T-helper 2 cell treated with Interferon-gamma antibody and Interleukin-4, amounts not matched to agents 100 ng/mL and 5 ng/mL, for 36 hours (primary cell): ENCODE measurements around the gene RAB28. TPM values are rescaled to one million over a fixed set of nuclear protein-coding genes. Genes with fewer than 3 reads are reported as not detected.

Experiments used
- intact Hi-C: fragments of 100-400 bp; cut with micrococcal nuclease; formaldehyde crosslinking; loops from one replicate; pipeline ENCODE4 v1.15.1; 2023
- total RNA-seq: library from RNA; stranded (reverse); gene quantifications from 2 replicates; pipeline ENCODE4 v1.2.3, GENCODE V29; 2022

RAB28 gene
- total RNA-seq, 1 donor from 2014 or later, result 16.7 TPM

DNA sequence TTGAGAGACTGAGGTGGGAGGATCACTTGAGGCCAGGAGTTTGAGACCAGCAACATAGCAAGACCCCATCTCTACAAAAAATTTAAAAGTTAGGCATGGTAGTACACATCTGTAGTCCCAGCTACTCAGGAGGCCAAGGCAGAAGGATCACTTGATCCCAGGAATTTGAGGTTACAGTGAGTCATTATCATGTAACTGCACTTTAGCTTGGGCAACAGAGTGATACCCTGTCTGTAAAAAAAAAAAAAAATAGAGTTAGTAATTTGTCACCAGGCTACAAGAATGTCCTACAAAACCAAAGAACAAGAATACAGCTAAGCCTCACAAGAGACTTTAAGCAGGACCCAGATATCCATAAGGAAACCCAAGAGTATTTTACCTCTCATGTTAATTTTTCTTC, 27.0 kb upstream of the RAB28 start:
- intact Hi-C loops, result no loop called here

DNA sequence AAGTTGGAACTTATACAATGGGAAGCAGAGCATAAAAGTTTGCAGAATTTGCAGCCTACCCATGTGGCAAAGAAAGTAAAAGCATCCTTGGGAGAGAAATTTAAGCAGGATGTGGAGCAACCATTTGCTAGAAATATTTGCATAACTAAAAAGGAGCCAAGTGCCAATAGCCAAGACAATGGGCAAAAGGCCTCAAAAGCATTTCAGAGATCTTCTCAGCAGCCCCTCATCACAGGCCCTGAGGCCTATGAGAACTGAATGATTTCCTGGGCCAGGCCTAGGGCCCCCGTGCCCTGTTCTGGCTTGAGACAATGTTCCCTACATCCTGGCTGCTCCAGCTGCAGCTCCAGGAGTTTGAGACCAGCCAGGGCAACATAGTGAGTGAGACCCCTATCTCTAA, 25.3 kb upstream of the RAB28 start:
- intact Hi-C loops, result no loop called here

GRCh38 chr4:13504374-13504773, 20.2 kb upstream of the RAB28 start:
- intact Hi-C loops, result no loop called here

GRCh38 chr4:13498469-13498868, 14.3 kb upstream of the RAB28 start:
- intact Hi-C loops, result no loop called here

DNA sequence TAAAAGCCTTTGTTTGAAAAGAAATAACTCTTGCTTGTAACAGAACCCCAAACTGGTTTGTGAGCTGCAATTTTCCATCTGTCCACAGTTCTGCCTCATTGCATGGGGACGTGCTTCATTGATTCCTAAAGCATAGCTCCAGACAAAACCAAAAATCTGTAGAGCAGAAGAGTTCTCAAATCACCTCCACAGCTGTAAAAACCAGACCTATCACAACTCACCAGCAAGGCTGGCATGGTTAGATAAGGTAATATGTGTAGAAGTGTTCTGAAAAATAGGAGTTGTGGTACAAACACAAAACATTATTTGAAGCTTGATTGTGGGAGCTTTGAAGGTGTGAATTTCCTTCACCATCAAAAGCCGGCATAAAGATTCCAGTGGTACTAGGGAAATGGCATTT, 12.5 kb upstream of the RAB28 start:
- intact Hi-C loops, result no loop called here

DNA sequence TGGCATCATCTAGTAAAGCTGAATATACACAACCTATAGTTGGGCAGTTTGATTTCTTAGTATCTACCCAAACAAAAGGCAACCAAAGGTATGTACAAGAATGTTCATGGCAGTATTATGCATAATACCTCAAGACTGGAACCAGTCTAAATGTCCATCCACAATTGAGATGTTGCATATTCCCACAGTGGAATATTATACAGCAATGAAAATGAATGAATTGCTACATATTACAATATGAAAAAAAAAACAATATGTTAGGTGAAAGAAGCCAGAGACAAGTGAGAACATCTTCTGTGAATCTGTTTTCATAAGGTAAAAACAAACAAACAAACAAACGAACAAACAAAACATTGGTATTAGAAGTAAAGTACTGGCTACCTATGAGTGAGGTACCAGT, 11.6 kb upstream of the RAB28 start:
- intact Hi-C loops, result no loop called here

DNA sequence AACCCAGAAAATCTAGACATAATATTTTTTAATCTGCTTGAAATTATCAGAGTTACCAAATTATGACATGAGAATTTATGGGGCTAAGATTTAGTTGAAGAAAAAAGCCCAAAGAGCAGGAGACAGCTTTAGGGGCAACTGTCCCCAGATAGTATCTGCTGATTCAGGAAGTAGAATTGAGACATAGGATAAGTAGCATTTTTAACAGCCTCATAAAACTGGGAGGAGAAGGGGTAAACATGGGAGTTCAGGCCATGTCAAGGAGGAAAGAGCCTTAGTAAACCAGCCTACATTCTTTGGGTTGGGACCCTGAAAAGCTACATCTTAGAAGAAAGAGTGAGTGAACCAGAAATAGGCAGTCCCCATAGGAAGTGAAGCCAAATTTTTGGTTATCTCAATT, 9.7 kb upstream of the RAB28 start:
- intact Hi-C loops, result no loop called here

DNA sequence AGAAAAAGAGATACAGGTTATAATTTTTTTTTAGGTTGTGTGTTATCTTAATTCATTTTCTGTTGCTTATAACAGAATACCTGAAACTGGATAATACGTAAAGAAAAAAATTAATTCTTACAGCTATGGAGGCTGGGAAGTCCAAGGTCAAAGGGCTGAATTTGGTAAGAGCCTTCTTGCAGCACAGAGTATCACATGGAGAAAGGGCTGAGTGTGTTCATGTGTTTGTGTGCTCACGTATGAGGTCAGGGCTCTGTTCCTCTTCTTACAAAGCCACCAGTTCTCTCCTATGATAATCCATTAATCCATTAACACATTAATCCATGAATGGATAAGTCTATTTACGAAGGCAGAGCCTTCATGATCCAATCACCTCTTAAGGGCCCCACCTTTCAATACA, 8.6 kb upstream of the RAB28 start:
- intact Hi-C loops, result no loop called here

DNA sequence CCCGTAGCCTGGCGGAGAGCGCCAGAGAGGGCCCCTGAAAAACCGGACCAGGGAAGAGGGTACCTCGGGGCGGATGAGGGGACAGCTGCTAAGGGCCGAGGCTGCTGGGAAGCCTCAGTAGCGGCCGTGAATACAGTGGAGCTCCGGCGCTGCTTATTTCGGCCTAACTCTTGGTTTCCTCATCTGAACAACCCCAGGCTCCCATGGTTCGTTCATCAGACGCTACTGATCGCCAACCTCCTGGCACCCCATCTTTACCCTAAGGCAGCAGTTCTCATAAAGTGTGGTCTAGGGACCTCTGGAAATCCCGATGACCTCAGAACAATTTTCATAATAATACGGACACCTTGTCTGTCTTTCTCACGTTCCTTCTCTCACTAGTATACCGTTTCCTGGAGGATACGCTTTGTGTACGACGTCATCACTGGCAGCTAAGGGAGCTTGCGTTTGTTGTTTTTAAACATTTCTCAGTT, 645 bp upstream of the RAB28 start:
- intact Hi-C loops, result loop anchor here (1.0 to 5.0 kb wide), 5 partner anchors 31 to 1518 kb away; partner anchors contain the start of genes BOD1L1 and CPEB2

- intact Hi-C loops, result loop anchor here (1.0 to 5.0 kb wide), 5 partner anchors 30 to 1519 kb away; partner anchors contain the start of genes BOD1L1 and CPEB2
These were observed 395 bp downstream of the RAB28 start for GRCh38 chr4:13483768-13484121.

DNA sequence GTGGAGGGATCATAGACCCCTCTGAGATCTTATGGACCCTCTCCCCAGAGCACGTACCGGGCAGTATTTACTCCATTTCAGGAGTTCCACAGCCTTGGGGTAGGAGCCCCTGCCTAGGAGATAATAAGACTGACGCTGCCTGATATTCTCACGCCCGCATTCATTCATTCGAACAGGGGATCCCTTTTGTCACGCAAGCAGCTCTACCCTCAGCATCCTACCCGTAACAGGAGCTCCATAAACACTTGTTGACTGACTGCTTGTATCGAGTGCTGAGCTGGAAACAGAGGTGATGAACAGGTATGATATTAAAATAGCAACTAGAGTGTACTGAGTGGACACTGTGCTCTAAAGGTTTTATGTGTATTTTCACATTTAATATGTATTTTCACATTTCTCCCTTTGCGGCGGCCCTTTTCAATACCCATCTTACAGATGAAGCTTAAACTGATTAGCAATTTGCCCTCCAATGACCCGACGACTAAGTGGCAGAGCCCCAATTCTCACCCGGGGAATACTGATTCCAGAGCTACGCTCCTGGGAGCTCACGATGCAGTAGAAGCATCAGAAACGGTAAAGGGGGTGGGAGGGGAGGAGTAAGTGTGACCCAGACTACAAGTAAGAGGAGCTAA, 888 bp downstream of the RAB28 start:
- intact Hi-C loops, result loop anchor here (5.0 kb wide), 2 partner anchors 46 to 144 kb away; partner anchors contain the start of gene BOD1L1

GRCh38 chr4:13481569-13481968, 2.6 kb downstream of the RAB28 start:
- intact Hi-C loops, result loop anchor here (5.0 kb wide), 2 partner anchors 44 to 146 kb away; partner anchors contain the start of gene BOD1L1

DNA sequence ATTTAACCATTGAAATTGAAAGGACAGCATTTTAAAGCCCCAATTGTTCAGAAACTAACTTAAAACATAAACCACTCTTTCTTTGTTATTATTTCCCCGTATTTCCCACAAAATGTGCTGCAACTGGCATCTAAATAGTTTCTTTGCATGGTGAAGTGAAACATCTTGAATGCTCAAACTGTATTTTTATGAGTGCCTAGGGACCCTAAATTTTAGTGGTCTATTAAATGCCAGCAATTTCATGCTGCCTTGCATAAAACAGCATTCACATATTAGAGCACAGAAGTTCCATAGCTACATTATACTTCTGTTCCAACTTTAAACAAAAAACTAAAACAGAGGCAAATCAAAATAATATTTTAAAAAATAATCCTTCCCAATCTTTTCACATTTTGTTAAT, 5.4 kb downstream of the RAB28 start:
- intact Hi-C loops, result no loop called here

DNA sequence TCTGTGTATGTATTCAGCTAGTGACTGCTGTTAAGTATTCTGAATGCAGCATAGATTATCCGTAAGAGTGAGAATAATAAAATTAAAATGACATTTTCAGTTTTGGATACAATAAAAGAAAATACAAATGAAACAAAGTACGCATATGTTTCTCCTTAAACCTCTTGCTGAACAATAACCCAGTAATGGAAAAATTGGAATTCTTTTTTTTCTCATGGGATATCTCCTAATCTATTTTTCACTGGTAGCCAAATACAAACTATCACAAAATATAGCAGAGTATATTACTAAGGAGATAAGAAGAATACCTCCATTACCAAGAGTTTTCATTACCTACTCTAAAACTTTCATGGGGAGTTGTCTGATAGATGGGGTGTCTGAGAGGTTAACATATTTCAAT, 6.0 kb downstream of the RAB28 start:
- intact Hi-C loops, result no loop called here

- intact Hi-C loops, result no loop called here
These were observed 7.2 kb downstream of the RAB28 start for GRCh38 chr4:13476915-13477314.

GRCh38 chr4:13476152-13476551, 8.0 kb downstream of the RAB28 start:
- intact Hi-C loops, result no loop called here

GRCh38 chr4:13471400-13471799, 12.7 kb downstream of the RAB28 start:
- intact Hi-C loops, result no loop called here

DNA sequence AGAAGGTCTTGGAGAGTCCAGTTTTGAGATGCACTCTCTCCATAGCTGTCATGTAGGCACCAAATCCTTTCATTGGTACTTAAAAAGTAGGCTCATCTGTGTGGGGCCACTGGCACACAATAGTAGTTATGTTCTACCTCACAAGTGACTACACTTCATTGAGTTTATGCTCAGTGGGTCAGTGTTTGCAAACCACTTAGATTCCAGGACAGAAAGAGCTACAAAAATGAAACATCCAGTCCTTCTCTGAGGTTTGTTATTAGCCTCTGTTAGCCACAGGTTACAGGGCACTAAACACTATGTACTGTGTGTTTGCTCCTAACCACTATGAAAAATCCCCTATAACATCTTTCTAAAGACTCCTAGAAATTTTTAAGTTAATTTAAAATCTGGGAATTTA, 13.8 kb downstream of the RAB28 start:
- intact Hi-C loops, result no loop called here

- intact Hi-C loops, result no loop called here
These were observed 19.2 kb downstream of the RAB28 start for GRCh38 chr4:13464973-13465372.

DNA sequence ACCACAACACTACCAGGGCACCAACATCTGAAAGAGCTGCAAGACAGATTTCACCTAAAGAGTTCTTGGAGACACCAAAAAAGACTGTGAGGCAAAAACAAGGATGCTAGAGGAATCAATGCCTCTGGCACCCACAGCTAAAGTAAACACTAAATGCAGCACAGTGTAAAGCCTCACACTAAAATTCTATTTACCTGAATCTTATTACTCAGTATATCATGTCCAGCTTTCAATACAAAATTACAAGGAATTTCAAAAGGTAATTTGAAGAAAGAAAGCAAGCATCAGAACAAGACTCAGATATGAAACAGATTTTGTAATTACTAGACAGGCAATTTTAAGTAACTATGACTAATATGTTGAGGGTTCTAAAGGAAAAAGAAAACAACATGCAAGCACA, 19.6 kb downstream of the RAB28 start:
- intact Hi-C loops, result no loop called here

GRCh38 chr4:13461191-13461905, 22.8 kb downstream of the RAB28 start:
- intact Hi-C loops, result no loop called here

GRCh38 chr4:13455411-13455810, 28.7 kb downstream of the RAB28 start:
- intact Hi-C loops, result no loop called here

- intact Hi-C loops, result no loop called here
These were observed 29.4 kb downstream of the RAB28 start for GRCh38 chr4:13454786-13455185.
